Measurements from ENCODE around the gene TRAPPC1. TPM values are rescaled to one million over a fixed set of nuclear protein-coding genes. Genes with fewer than 3 reads are reported as not detected.

Gene TRAPPC1
- total RNA-seq, 6 experiments from 2014 or later = 43.7 to 57.1 (median 48.3) TPM

DNA sequence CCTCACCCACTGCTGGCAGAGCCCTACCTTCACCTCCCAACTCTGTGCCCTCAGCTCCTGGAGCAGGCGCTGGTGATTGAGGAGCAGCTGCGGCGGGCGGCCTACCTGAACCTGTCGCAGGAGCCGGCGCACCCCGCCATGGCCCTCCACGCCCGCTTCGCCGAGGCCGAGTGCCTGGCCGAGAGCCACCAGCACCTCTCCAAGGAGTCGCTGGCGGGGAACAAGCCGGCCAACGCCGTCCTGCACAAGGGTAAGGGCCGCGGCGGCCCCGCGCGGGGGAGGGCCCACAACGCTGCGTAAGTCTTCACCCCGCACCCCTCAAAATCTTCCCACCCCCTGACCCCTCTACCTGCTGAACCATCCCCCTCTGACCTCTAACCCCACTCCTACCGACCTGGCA, 22.7 kb downstream of the TRAPPC1 start:
- TF ChIP-seq, protein P1, sequence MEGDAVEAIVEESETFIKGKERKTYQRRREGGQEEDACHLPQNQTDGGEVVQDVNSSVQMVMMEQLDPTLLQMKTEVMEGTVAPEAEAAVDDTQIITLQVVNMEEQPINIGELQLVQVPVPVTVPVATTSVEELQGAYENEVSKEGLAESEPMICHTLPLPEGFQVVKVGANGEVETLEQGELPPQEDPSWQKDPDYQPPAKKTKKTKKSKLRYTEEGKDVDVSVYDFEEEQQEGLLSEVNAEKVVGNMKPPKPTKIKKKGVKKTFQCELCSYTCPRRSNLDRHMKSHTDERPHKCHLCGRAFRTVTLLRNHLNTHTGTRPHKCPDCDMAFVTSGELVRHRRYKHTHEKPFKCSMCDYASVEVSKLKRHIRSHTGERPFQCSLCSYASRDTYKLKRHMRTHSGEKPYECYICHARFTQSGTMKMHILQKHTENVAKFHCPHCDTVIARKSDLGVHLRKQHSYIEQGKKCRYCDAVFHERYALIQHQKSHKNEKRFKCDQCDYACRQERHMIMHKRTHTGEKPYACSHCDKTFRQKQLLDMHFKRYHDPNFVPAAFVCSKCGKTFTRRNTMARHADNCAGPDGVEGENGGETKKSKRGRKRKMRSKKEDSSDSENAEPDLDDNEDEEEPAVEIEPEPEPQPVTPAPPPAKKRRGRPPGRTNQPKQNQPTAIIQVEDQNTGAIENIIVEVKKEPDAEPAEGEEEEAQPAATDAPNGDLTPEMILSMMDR (IDR thresholded peaks at IDR 0.05) = no peak
- no peak for TF ChIP-seq POLR2A (IDR thresholded peaks at IDR 0.05)

DNA sequence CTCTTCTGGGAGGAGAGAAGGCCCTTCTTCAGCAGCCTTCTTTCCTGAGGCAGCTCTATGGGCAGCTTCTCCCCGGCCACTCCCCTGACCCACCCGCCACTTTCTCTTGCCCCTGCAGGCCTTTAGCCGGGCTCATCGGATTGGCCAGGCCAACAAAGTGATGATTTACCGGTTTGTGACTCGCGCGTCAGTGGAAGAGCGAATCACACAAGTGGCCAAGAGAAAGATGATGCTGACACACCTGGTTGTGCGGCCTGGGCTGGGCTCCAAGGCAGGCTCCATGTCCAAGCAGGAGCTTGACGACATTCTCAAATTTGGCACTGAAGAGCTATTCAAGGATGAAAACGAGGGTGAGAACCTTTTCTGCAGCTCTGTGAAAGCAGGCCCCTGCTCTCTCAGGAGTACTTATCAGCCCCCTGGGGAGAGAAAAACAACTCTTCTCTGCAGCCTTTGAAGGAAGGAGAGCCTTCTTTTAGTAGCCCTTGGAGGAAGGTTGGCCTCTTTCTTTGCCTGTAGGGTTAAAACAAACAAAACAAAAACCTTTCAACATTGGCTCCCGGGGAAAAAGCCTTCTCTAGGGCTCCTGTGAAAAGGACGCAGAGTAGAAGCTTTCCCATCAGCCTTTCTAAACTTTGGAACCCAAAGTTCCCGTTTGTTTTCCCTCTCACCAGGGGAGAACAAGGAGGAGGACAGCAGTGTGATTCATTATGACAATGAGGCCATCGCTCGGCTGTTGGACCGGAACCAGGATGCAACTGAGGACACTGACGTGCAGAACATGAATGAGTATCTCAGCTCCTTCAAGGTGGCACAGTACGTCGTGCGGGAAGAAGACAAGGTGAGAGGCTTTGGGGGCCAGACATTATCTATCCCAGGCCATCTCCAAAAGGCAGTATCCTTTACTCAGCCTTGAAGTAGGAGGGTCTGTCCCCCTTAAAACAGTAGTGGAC, 28.3 kb downstream of the TRAPPC1 start:
- WGBS (ENCODE audit: insufficient coverage, low coverage, low lambda C conversion rate, missing lambda C conversion rate) = 84% methylated on average over 17 of the region's 22 CpGs
- Histone ChIP-seq H3K27ac (no peak overlapping the region), H3K27me3 (no peaks in the 10 kb centered on the region), H3K4me3 (no peak overlapping the region), H3K36me3 (peaks cover 0 to 4% (median 0%) of the 10 kb centered on the region in 4 donors), H3K9me3 (no peaks in the 10 kb centered on the region), H3K4me1 (no peaks in the 10 kb centered on the region)
- TF ChIP-seq, protein P1 (IDR thresholded peaks at IDR 0.05) = no peak
- DNase-seq = no peak
- no peak for ATAC-seq
- intact Hi-C loops (cut with DNase I) = loop anchor here in 1 of 2 donors (10.0 kb wide), 2 partner anchors 79 to 141 kb away; no protein-coding TSS in a partner anchor

More for the DNA sequence above, 22.7 kb downstream of the TRAPPC1 start:
- intact Hi-C loops (cut with DNase I) = loop anchor here (5.0 to 10.0 kb wide), 3 partner anchors 73 to 136 kb away; no protein-coding TSS in a partner anchor
- no peaks in the 10 kb centered on the region for H3K9me3 ChIP-seq
- no peaks in the 10 kb centered on the region for H3K4me1 ChIP-seq
- H3K36me3 ChIP-seq = no peaks in the 10 kb centered on the region
- H3K27ac ChIP-seq = no peak overlapping the region
- ATAC-seq (peak in 1 of 4 donors; percentile 4), DNase-seq (no peak)
- WGBS (ENCODE audit: insufficient coverage, low coverage, low lambda C conversion rate, missing lambda C conversion rate) = no CpG with 5 or more reads among the region's 29 CpGs
- no peak overlapping the region for H3K4me3 ChIP-seq
- no peaks in the 10 kb centered on the region for H3K27me3 ChIP-seq

DNA sequence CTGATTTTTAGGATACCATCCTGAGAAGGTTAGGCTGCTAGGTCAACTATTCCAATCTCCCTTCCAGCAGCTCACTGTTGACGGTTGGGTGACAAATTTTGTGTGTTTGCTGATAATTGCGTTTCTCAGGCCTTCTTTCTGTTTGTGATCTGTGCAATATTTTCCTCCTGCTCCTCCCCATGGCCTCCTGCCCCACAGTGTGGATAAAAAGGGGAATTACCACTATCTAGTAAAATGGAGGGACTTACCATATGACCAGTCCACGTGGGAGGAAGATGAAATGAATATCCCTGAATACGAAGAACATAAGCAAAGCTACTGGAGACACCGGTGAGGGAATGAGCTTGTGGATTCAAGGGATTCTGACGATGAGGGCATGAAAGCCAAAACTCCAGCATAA, 34.0 kb downstream of the TRAPPC1 start:
- Histone ChIP-seq H3K27ac (no peak overlapping the region), H3K27me3 (no peaks in the 10 kb centered on the region), H3K9me3 (no peaks in the 10 kb centered on the region), H3K4me1 (peaks cover 0 to 6% (median 0%) of the 10 kb centered on the region in 4 donors), H3K4me3 (no peak overlapping the region), H3K36me3 (peaks cover 0 to 17% (median 2%) of the 10 kb centered on the region in 4 donors)
- intact Hi-C loops (cut with DNase I) = loop anchor here in 1 of 2 donors (5.0 kb wide), 1 partner anchor 35 kb away; no protein-coding TSS in a partner anchor
- TF ChIP-seq, protein P1 (IDR thresholded peaks at IDR 0.05) = peak; percentile 65 to 90 (median 70)
- TF ChIP-seq POLR2A (IDR thresholded peaks at IDR 0.05) = no peak
- 13% methylated on average over 6 of the region's 6 CpGs for WGBS (ENCODE audit: insufficient coverage, low coverage, low lambda C conversion rate, missing lambda C conversion rate)
- ATAC-seq (peak; percentile 88 to 98 (median 94)), DNase-seq (peak in 1 of 3 donors; percentile 53)

DNA sequence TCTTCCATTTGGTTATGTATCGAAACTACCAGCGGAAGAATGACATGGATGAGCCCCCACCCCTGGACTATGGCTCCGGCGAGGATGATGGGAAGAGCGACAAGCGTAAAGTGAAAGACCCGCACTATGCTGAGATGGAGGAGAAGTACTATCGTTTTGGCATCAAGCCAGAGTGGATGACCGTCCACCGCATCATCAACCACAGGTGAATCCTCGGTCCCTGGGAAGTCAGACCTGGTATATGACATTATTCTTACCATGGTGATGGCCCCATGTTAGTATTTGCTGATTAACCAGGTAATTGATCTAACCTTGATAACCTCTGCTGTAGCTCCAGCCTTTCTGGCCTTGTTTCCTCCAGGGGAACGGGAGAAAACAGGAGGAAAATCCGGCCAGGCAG, 34.7 kb downstream of the TRAPPC1 start:
- H3K4me1 ChIP-seq = peaks cover 0 to 6% (median 0%) of the 10 kb centered on the region in 4 donors
- H3K9me3 ChIP-seq = no peaks in the 10 kb centered on the region
- intact Hi-C loops (cut with DNase I) = loop anchor here in 1 of 2 donors (5.0 kb wide), 1 partner anchor 35 kb away; no protein-coding TSS in a partner anchor
- TF ChIP-seq POLR2A (IDR thresholded peaks at IDR 0.05) = no peak
- TF ChIP-seq, protein P1 (IDR thresholded peaks at IDR 0.05) = no peak
- no peak overlapping the region for H3K27ac ChIP-seq
- DNase-seq = no peak
- no peaks in the 10 kb centered on the region for H3K27me3 ChIP-seq
- peaks cover 0 to 17% (median 2%) of the 10 kb centered on the region in 4 donors for H3K36me3 ChIP-seq
- no peak overlapping the region for H3K4me3 ChIP-seq
- ATAC-seq = no peak
- 74% methylated on average over 13 of the region's 13 CpGs for WGBS (ENCODE audit: insufficient coverage, low coverage, low lambda C conversion rate, missing lambda C conversion rate)

Data from right lobe of liver (tissue), 6 donors.